ENCODE results near the gene C7. TPM values are rescaled to one million over a fixed set of nuclear protein-coding genes. Genes with fewer than 3 reads are reported as not detected.

C7 gene
- total and polyA plus RNA-seq, 2 of the 13 experiments (the other 11 are each of a cell fraction or from before 2014, with no cell fraction given): 1.7 to 3.5 TPM

DNA sequence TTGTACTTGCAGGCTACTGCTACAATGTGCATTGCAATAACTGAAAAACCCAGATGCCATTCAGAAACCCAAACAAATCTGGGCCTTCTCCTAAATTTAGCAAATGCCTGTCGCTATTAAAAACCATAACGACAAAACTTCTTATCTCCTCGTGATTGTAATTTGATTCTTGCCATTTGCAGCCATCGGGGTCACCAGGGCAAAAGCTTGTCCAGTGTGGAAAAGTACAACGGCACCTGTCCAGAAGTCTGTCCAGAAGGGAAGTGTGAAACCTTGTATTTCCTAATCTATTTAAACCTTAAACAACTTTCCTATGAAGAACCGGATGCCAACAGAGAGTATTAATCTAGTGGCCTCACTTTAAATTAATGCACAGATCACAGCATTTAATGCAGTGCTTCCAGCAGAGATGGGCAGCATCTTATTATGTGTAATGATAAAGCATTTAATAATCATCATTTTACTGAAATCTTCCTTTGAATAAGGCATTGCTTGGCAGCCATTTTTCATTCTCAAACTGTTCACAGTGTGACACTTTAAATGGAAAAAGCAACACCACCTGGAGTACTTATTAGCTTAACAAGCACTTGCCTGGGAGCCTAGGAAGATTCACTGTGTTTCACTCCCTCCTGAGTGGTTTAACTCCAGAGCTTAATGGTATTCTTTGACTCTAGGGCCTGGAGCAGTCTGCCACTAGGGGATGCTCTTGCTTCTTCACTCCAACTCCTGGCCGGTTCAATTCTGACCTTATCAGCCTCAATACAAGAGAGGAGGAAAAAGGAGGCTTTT is 4.9 kb upstream of the C7 start (continued):
- TF ChIP-seq NFYC (CRISPR knock-in tag; IDR thresholded peaks at IDR 0.05): no peak
- no peak for TF ChIP-seq SMARCE1 (IDR thresholded peaks at IDR 0.05; ENCODE audit: borderline replicate concordance)
- no peak for TF ChIP-seq TBX3 (IDR thresholded peaks at IDR 0.05; ENCODE audit: borderline replicate concordance)
- TF ChIP-seq IRX3 (CRISPR knock-in tag; IDR thresholded peaks at IDR 0.05; ENCODE audit: borderline replicate concordance, low read depth): no peak
- no peak for TF ChIP-seq ZBTB42 (CRISPR knock-in tag; IDR thresholded peaks at IDR 0.05)
- no peak for TF ChIP-seq MXD4 (CRISPR knock-in tag; IDR thresholded peaks at IDR 0.05)
- TF ChIP-seq, protein P1, sequence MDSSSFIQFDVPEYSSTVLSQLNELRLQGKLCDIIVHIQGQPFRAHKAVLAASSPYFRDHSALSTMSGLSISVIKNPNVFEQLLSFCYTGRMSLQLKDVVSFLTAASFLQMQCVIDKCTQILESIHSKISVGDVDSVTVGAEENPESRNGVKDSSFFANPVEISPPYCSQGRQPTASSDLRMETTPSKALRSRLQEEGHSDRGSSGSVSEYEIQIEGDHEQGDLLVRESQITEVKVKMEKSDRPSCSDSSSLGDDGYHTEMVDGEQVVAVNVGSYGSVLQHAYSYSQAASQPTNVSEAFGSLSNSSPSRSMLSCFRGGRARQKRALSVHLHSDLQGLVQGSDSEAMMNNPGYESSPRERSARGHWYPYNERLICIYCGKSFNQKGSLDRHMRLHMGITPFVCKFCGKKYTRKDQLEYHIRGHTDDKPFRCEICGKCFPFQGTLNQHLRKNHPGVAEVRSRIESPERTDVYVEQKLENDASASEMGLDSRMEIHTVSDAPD (CRISPR knock-in tag; IDR thresholded peaks at IDR 0.05): no peak
- no peak for TF ChIP-seq FOXJ3 (CRISPR knock-in tag; IDR thresholded peaks at IDR 0.05; ENCODE audit: borderline replicate concordance)
- TF ChIP-seq, protein P2, sequence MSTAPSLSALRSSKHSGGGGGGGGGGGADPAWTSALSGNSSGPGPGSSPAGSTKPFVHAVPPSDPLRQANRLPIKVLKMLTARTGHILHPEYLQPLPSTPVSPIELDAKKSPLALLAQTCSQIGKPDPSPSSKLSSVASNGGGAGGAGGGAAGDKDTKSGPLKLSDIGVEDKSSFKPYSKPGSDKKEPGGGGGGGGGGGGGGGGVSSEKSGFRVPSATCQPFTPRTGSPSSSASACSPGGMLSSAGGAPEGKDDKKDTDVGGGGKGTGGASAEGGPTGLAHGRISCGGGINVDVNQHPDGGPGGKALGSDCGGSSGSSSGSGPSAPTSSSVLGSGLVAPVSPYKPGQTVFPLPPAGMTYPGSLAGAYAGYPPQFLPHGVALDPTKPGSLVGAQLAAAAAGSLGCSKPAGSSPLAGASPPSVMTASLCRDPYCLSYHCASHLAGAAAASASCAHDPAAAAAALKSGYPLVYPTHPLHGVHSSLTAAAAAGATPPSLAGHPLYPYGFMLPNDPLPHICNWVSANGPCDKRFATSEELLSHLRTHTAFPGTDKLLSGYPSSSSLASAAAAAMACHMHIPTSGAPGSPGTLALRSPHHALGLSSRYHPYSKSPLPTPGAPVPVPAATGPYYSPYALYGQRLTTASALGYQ (CRISPR knock-in tag; IDR thresholded peaks at IDR 0.05): no peak
- no peak for TF ChIP-seq HBP1 (CRISPR knock-in tag; IDR thresholded peaks at IDR 0.05; ENCODE audit: low read depth)
- TF ChIP-seq TIGD3 (CRISPR knock-in tag; IDR thresholded peaks at IDR 0.05; ENCODE audit: borderline replicate concordance): no peak
- TF ChIP-seq ZNF235 (CRISPR knock-in tag; IDR thresholded peaks at IDR 0.05; ENCODE audit: borderline replicate concordance): no peak
- TF ChIP-seq ZNF670 (CRISPR knock-in tag; IDR thresholded peaks at IDR 0.05; ENCODE audit: borderline replicate concordance): no peak
- TF ChIP-seq ZNF335 (CRISPR knock-in tag; IDR thresholded peaks at IDR 0.05): no peak
- TF ChIP-seq GTF3A (CRISPR knock-in tag; conservative IDR thresholded peaks at IDR 0.05): no peak
- no peak for TF ChIP-seq NFIB (CRISPR knock-in tag; IDR thresholded peaks at IDR 0.05; ENCODE audit: borderline replicate concordance)
- no peak for TF ChIP-seq ZSCAN22 (CRISPR knock-in tag; IDR thresholded peaks at IDR 0.05)
- TF ChIP-seq ZNF709 (CRISPR knock-in tag; IDR thresholded peaks at IDR 0.05): no peak
- peak; percentile 54 for TF ChIP-seq ZMYM4 (CRISPR knock-in tag; IDR thresholded peaks at IDR 0.05)
- no peak for TF ChIP-seq ZNF274 (CRISPR knock-in tag; IDR thresholded peaks at IDR 0.05)
- no peak for TF ChIP-seq POLR2AphosphoS2 (IDR thresholded peaks at IDR 0.05; ENCODE audit: low read depth, low read length)
- TF ChIP-seq HDAC1 (CRISPR knock-in tag; IDR thresholded peaks at IDR 0.05): 0 out of 2 replicates have a peak, but pooled peaks have one; percentile 25
- TF ChIP-seq AKAP8 (CRISPR knock-in tag; IDR thresholded peaks at IDR 0.05): no peak
- peak; percentile 94 for TF ChIP-seq STAG1 (CRISPR knock-in tag; IDR thresholded peaks at IDR 0.05)
- TF ChIP-seq ADNP (CRISPR knock-in tag; IDR thresholded peaks at IDR 0.05): no peak
